BE2C (cell line): ENCODE data around the gene IL24.

ENCODE experiments used
- DNase-seq: peaks from one replicate; pipeline ENCODE4 v3.0.0-alpha.2; 2020
- H3K27me3 ChIP-seq: fragments of 250-450 bp; sonication (Bioruptor Pico); 2 replicates; pipeline ENCODE4 v1.5.1; 2020; ENCODE audit warnings: mild to moderate bottlenecking
- H3K36me3 ChIP-seq: fragments of 250-450 bp; sonication (Bioruptor Pico); 2 replicates; pipeline ENCODE4 v1.5.1; 2020; ENCODE audit warnings: mild to moderate bottlenecking
- H3K4me1 ChIP-seq: fragments of 250-450 bp; sonication (Bioruptor Pico); 2 replicates; pipeline ENCODE4 v1.5.1; 2020
- H3K4me3 ChIP-seq: 2 replicates; pipeline ENCODE4 v1.5.1; 2011; ENCODE audit warnings: low read depth, low read length
- H3K9me3 ChIP-seq: fragments of 250-450 bp; sonication (Bioruptor Pico); 2 replicates; pipeline ENCODE4 v1.5.1; 2020
- TF ChIP-seq, protein P1 (sequence below): IDR thresholded peaks from 2 replicates; pipeline ENCODE4 v1.5.1; 2012; ENCODE audit warnings: mild to moderate bottlenecking, low read depth, low read length

IL24 gene

DNA sequence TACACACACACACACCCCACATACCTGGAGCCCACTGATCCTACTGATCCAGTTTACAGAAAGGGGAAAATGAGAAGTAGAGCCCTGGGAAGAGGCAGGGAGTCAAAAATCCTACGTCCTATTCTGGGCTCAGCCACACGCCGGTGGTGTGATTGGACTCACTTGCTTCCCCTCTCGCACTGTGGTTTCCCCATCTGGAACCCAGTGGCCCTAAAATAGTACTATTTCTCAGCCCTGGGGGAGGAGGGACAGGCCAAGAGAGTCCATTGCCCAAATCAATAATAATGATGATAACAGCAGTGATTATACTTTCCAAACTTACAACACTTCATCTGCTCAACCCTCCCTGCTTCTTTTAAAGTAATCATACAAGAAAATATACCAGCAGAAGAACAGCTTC lies 52.0 kb downstream of the IL24 start:
- Histone ChIP-seq H3K27me3 (peaks cover 15% of the 10 kb centered on the region), H3K4me1 (no peaks in the 10 kb centered on the region; the same call in 1 of the 2 replicates), H3K9me3 (no peaks in the 10 kb centered on the region), H3K36me3 (no peaks in the 10 kb centered on the region), H3K4me3 (no peak overlapping the region)
- TF ChIP-seq, protein P1, sequence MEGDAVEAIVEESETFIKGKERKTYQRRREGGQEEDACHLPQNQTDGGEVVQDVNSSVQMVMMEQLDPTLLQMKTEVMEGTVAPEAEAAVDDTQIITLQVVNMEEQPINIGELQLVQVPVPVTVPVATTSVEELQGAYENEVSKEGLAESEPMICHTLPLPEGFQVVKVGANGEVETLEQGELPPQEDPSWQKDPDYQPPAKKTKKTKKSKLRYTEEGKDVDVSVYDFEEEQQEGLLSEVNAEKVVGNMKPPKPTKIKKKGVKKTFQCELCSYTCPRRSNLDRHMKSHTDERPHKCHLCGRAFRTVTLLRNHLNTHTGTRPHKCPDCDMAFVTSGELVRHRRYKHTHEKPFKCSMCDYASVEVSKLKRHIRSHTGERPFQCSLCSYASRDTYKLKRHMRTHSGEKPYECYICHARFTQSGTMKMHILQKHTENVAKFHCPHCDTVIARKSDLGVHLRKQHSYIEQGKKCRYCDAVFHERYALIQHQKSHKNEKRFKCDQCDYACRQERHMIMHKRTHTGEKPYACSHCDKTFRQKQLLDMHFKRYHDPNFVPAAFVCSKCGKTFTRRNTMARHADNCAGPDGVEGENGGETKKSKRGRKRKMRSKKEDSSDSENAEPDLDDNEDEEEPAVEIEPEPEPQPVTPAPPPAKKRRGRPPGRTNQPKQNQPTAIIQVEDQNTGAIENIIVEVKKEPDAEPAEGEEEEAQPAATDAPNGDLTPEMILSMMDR: no peak
- no peak for DNase-seq

- Histone ChIP-seq H3K9me3 (no peaks in the 10 kb centered on the region), H3K27me3 (peaks cover 14% of the 10 kb centered on the region), H3K4me3 (no peak overlapping the region), H3K36me3 (no peaks in the 10 kb centered on the region), H3K4me1 (no peaks in the 10 kb centered on the region; the same call in 1 of the 2 replicates)
- DNase-seq: no peak
- TF ChIP-seq, protein P1: no peak
Observed at GRCh38 chr1:206949641-206950040, 52.4 kb downstream of the IL24 start.

DNA sequence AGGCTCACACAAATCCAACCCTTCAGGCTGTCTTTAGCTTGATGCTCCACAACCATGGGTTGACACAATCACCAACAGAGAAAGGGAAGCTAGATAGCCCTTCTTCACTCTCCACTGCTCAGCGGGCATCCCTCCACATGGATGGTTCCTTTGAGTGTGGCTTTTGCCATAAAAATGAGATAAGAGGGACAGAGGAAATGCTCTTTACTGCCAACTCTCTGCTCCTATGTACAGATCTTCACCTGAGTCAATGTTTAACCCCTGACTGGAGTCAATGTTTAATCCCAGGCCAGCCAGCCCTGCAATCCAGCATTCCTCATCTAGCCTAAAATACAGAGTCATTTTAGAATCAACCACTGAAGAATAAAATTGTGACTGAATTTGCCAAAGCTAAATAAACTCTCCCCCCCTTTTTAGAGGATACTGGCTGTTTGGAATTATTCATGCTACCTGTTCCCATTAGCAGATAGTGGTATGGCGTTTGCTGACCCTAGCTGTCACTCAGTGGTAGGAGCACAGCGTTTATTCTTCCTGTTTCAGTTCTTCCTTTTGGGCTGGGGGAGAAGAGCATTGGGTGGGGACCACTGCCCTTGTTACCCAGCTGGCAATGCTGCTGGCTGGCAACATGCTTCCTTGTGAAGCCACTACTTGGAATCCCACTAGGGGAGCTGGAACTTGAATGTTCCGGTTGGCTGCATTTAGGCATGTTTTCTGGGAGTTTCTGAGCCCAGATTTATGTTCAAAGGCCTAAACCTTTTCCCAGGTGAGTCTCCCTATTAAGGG lies 54.3 kb downstream of the IL24 start:
- no peaks in the 10 kb centered on the region; the same call in 1 of the 2 replicates for H3K4me1 ChIP-seq
- no peaks in the 10 kb centered on the region; the same call in 1 of the 2 replicates for H3K27me3 ChIP-seq
- DNase-seq: no peak
- H3K36me3 ChIP-seq: no peaks in the 10 kb centered on the region
- no peak overlapping the region for H3K4me3 ChIP-seq
- no peaks in the 10 kb centered on the region for H3K9me3 ChIP-seq
- TF ChIP-seq, protein P1: no peak

GRCh38 chr1:206952171-206952570 lies 54.9 kb downstream of the IL24 start:
- DNase-seq: no peak
- no peaks in the 10 kb centered on the region; the same call in 1 of the 2 replicates for H3K4me1 ChIP-seq
- no peaks in the 10 kb centered on the region for H3K9me3 ChIP-seq
- no peaks in the 10 kb centered on the region for H3K36me3 ChIP-seq
- TF ChIP-seq, protein P1: no peak
- no peaks in the 10 kb centered on the region for H3K27me3 ChIP-seq
- H3K4me3 ChIP-seq: no peak overlapping the region

DNA sequence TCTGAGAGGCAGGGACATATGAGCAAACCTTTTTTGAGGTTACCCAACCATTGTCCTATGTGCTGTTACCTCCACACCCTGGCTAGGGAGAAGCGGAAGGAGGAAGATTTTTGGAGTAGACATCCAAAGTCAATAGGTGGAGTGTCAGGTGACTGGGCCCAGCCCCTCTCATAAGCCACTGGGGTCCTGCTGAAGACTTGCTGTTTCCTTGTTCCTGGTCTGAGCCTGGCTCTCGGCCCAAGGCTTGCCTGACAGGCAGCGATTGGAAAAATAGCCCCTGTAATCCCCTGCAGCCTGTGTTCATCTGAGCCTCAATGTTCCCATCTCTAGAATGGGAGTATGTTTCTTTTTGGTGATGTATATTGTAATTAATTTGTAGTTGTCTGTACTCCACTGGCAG lies 55.9 kb downstream of the IL24 start:
- TF ChIP-seq, protein P1: no peak
- Histone ChIP-seq H3K9me3 (no peaks in the 10 kb centered on the region), H3K36me3 (no peaks in the 10 kb centered on the region), H3K27me3 (no peaks in the 10 kb centered on the region), H3K4me3 (no peak overlapping the region), H3K4me1 (no peaks in the 10 kb centered on the region; the same call in 1 of the 2 replicates)
- DNase-seq: no peak

GRCh38 chr1:206953626-206954025 lies 56.4 kb downstream of the IL24 start:
- Histone ChIP-seq H3K9me3 (no peaks in the 10 kb centered on the region), H3K27me3 (no peaks in the 10 kb centered on the region), H3K4me3 (no peak overlapping the region), H3K36me3 (no peaks in the 10 kb centered on the region), H3K4me1 (no peaks in the 10 kb centered on the region; the same call in 1 of the 2 replicates)
- TF ChIP-seq, protein P1: no peak
- no peak for DNase-seq
